HG03196 (cell line): ENCODE data around the gene UCN.
"Not testable (repeated sequence)": the region's sequence is repeated elsewhere in the genome, so short reads cannot be mapped to it uniquely, and the experiment has no call there.

Experiments
- ATAC-seq: cut with Tn5 transposase; IDR thresholded peaks from one replicate; pipeline ENCODE4 v1.9.1; 2021; ENCODE audit not compliant: unreplicated experiment

UCN gene

GRCh38 chr2:27315122-27315521 lies 6.9 kb upstream of the UCN start:
- no peak for ATAC-seq

- no peak for ATAC-seq
Measured at GRCh38 chr2:27314709-27315108, 6.5 kb upstream of the UCN start.

- ATAC-seq, result no peak
Measured at GRCh38 chr2:27313882-27314645, 5.8 kb upstream of the UCN start.

DNA sequence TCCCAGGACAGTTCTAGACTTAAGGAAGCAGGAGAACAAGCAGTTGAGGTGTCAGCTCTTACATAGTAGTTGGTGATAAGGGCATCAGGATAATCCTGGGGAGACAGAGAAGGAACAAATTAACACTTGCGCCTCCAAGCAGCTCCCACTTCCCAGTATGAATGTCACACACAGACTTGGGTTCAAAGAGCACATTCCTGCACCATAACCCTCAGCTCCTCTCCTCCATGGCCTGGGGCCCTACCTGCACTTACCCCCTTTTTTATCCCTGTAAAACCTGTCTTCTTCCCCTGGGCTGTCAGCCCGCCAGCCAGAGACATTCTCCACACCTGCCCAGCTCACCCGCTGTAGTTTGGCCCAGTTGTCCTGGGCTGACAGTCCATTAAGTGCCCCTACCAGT lies 3.9 kb upstream of the UCN start:
- ATAC-seq, result no peak

DNA sequence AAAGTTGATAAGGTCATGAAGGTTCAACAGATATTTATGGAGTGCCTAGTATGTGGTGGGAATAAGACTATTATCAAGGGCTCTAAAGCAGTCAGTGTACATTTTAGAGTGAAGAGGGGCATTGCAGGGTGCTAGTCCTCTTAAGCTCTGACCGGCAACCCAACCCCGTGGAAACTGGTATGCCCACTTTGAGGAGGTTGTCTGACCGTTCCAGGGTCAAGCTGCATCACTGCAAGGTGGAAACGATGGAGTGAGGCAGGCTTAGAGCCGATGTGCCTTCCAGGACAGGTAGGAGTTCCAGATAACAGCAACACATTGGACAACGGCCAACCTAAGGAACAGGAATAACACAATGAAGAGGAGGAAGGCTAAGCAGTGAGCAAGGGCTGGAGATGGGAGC lies 1.4 kb upstream of the UCN start:
- no peak for ATAC-seq

DNA sequence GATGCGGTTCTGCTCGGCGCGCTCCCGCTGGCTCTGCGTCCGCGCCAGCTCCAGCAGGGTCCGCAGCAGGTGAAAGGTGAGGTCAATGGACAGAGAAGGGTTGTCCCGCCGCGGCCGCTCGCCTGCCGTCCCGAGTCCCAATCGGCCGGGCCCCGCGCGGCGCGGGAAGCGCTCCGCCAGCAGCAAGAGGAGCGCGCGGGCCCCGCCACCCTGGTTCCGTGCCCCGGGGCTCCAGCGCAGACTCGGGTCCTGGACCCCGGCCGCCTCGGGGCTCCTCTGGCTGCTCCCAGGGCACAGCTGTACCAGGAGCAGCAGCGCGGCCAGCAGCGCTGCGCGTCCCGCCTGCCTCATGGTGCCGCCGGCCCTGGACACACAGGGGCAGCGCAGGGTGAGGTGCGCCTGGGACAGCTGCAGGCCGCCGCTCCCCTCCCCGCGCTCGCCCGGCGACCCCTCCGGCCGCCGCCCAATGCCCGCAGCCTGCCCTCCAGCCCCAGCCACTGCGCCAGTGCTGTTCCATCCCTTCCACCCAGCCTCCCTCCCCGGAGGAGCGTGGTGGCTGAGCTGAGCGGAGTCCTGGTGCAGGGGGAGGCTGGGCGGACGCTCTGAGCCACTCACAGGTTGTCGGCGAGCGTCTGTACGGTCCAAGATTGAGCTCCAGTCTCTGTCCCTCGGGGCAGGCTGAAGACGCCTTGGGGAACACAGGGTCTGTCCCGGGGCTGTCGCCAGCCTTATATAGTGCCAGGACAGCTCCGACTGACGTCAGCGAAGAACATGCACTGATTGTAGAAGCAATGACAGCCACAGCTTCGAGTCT lies 493 bp downstream of the UCN start:
- ATAC-seq, result no peak

- no peak for ATAC-seq
Measured at GRCh38 chr2:27307287-27307544, 1.0 kb downstream of the UCN start.

- no peak for ATAC-seq
Measured at GRCh38 chr2:27306573-27307286, 1.5 kb downstream of the UCN start.

- ATAC-seq, result no peak
Measured at GRCh38 chr2:27306136-27306535, 2.1 kb downstream of the UCN start.

GRCh38 chr2:27305516-27305915 lies 2.7 kb downstream of the UCN start:
- no peak for ATAC-seq

GRCh38 chr2:27304488-27305240 lies 3.6 kb downstream of the UCN start:
- ATAC-seq, result no peak

DNA sequence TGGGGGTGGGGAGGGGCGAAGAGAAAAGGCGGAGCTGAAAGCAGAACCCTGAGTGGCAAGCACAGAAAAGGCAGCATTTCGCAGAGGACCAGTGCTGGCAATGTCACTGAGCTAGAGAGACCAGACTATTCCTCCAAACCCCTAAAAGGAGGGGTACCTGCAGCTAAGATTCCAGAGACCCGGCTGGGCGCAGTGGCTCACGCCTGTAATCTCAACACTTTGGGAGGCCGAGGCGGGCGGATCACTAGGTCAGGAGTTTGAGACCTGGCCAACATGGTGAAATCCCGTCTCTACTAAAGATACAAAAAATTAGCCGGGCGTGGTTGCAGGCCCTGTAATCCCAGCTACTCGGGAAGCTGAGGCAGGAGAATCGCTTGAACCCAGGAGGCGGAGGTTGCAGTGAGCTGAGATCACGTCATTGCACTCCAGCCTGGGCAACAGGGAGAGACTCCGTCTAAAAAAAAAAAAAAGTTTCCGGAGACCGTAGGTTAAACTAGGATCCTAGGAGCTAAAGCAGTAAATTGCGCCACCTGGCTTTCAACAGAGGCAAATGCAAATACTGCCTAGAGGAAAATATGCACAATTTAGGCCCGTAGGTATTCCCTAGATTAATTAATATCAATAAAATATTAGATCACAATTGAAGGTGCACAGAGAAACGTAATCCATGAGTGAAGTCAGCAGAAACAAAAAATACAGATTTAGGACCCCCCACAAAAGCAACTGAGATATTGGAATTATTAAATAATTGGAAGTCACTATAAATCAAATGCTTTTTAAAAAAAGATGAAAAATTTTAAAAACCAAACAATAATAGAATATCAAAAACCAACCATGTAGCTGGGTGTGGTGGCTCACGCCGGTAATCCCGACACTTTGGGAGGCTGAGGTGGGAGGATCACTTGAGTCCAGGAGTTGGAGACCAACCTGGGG lies 4.9 kb downstream of the UCN start:
- ATAC-seq, result no peak

- not testable (repeated sequence) for ATAC-seq
Measured at GRCh38 chr2:27300606-27301005, 7.6 kb downstream of the UCN start.

DNA sequence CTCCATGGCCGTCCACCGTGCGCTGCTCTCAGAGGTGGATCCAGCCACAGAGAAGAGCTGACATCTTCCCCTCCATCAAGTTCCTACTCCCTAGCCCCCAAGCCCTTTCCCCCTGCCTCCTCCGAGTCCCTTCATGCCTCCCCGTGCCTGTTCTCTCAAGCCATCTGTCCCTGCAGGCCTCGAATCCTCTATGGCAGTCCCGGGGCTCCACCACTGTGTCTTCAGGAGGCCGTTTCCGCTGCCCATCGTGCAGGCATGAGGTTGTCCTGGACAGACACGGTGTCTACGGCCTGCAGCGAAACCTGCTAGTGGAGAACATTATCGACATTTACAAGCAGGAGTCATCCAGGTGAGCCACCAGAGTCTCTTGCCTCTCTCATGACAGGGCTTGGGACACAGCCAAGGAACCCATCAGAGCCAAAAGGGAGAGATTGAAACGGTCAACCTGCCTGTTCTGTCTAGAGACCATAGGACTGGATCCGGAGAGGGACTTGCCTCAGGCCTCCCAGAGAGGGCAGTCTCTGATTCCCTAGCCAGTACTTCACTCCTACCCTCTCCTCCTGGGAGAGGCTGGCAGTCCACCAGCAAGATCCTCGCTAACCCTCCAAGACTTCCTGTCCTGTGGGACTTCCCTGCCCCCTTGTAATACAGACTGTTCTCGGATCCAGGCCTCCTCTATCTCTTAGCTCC lies 9.7 kb downstream of the UCN start:
- no peak for ATAC-seq

DNA sequence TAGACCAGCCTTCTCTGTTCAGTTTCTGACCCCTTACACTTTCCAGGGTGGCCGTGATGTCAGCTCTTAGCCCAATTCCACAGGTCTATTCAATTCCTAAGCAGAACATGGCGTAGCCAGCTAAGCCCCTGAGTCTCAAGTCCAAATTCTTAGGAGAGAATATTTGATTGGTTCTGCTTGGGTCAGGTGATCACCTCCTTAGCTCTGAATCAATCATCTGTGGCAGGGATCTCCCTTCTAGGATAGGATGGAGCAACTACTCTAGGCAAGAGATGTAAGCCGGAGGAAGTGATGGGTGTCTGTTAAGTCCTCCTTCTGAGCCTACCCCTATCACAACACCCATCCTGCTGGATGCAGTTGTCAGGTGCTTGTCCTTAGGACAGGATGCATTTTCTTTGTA lies 11.1 kb downstream of the UCN start:
- ATAC-seq, result no peak

DNA sequence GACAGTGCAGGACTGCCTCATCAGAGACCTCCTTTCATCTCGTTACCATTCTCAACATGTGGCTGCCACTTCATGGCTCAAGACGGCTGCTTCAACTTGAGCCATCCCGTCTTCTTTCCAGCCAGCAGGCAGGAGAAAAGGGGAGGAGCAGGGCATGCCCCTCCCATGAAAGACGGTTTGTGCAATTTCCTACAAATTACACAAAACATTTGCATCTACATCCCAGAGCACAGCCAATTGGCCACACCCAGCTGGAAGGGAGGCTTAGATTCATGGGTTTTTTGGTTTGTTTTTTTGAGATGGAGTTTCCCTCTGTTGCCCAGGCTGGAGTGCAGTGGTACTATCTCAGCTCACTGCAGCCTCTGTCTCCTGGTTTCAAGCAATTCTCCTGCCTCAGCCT lies 11.8 kb downstream of the UCN start:
- ATAC-seq, result no peak

GRCh38 chr2:27294928-27295327 lies 13.3 kb downstream of the UCN start:
- no peak for ATAC-seq

DNA sequence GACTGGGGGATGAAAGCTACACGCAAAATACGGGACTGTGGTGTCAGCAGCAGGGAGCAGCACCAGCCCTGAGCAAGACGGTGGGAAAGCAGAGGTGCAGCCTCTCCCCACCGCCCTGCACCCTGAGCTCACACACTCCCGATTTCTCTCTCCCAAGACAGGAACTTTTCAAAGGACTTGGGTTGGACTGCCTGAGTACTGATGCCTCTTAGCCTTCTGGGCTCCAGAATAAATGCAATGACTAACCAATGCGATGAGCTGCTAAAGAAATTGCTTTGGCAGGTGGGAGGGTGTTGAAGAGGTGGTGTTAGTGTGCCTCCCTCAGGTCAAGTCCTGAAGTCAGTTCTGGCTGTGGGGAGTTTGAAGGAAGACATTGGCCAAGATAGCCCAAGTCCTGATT lies 16.4 kb downstream of the UCN start:
- ATAC-seq, result no peak

- no peak for ATAC-seq
Measured at GRCh38 chr2:27290549-27290948, 17.7 kb downstream of the UCN start.

DNA sequence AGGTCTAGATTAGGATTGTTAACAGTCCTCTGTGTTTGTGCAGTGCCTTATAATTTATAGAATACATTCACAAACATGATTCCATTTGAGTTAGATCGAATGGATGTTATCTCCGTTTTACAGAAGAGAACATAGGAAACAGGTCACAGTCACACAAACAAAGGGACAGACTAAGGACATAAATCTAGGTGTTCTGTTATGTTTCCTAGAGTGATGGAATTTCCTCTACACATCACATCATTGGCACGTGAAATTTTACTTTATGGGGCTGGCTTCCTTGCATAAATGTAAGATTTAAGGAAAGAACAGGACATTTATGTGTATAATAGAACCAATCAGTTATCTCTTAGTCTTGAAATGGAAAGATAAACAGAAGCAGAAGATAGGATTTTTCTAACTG lies 19.6 kb downstream of the UCN start:
- no peak for ATAC-seq
